ENCODE results near the gene LRIG1.

LRIG1 gene

DNA sequence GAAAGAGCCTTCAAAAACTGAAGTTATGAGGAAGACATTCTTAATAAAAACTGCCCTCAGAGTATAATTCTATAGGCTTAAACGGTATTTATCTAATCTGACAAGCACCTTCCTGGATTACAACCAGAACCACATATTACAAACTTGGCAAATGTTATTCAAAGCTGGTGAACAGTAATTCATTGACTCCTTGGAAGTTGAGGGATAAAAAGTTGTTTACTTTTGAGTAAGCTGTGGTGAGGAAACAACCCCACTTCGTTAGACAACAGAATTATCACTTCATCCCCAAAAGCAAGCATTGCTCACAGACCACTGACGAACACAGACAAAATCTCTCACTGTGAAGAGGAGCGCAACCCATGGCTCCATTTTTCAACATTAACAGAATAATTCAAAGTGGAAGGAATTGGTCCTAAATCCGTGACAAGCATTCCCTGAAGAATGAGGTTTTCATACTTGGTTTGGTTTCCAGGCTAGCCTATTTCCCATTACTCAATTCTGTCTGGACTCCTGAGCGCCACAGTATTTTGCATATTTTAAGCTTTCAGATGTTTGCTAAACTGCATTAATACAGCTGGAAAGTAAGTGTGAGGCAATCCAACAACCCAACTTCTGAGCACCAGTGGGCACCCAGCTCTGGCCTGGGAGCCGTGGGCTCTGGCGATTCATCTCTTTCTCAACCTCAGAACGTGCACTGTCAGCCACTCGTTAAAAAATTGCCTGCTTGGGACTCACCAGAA lies 32.7 kb downstream of the LRIG1 start:
- no peak for DNase-seq

- no peak for DNase-seq
Observed at GRCh38 chr3:66466606-66467270, 34.1 kb downstream of the LRIG1 start.

DNA sequence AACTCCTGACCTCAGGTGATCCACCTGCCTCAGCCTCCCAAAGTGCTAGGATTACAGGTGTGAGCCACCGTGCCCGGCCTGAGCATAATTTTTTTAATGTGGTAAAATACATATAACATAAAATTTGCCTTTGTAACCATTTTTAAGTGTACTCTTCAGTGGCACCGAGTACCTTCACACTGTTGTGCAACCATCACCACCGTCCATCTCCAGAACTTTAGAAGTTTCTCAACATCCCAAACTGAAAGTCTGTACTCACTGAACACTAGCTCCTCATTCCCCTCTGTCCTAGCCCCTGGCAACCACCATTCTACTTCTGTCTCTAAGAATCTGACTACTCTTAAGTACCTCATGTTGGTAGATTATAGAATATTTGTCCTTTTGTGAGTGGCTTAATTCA lies 35.2 kb downstream of the LRIG1 start:
- DNase-seq, result no peak

DNA sequence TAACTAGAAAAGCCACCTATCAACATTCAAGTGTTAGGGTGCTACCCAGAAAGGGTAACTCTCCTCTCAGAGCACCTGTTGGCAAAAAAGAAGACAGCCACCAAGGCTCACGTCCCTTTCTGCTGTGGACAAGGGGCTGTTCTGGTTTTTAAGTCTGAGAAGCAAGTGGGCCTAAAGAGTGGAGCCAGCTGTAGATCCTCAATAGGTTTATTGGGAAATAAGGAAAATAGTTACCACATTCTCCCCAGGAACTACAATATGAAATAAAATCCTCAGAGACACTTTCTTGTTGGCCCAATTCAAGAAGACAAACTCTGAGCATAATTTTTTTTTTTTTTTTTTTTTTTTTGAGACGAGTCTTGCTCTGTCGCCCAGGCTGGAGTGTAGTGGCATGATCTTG lies 35.8 kb downstream of the LRIG1 start:
- DNase-seq, result no peak

DNA sequence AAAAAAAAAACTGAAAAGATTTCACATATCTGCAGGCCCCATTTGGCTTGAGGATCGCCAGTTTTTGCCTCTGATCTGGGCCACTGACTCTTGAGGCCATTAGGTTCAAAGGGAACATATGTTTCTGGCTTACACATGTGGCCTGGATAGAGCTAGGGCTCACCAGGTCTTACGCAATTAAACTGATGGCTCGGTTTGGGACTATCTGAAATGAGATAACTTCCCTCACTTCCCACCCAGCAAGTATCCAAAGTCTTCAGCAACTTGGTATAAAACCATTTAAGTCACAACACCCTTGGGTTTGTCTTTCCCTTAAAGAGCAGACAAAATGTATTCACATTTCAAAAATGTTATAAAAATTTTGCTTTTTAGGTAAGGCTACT lies 36.3 kb downstream of the LRIG1 start:
- DNase-seq, result no peak

- no peak for DNase-seq
Observed at GRCh38 chr3:66463730-66464511, 36.9 kb downstream of the LRIG1 start.

GRCh38 chr3:66463054-66463631 lies 37.7 kb downstream of the LRIG1 start:
- no peak for DNase-seq

- DNase-seq, result no peak
Observed at GRCh38 chr3:66457252-66457651, 43.6 kb downstream of the LRIG1 start.

DNA sequence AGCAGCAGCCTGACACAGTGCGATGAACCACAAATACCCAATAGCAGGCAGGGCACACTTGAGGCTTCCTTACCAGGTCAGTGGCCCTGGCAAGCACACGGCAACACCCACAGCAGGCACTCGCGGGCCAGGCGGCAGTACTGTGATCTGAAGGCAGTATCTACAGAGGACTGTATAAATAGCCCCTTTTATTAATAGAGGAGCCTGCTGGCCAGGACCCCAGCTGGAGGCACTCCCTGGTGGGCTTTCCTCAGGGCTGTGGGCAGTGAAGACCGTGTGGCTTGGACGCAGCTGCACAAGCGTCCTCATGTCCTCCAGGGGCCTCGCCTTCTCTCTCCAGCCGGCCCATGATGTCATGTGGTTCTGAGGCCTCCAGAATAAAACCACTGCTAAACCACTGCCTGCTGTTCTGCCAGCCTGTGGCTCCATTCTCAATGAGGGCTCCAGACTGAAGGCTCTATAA lies 44.1 kb downstream of the LRIG1 start:
- no peak for DNase-seq

- DNase-seq, result no peak
Observed at GRCh38 chr3:66454464-66454859, 46.4 kb downstream of the LRIG1 start.

DNA sequence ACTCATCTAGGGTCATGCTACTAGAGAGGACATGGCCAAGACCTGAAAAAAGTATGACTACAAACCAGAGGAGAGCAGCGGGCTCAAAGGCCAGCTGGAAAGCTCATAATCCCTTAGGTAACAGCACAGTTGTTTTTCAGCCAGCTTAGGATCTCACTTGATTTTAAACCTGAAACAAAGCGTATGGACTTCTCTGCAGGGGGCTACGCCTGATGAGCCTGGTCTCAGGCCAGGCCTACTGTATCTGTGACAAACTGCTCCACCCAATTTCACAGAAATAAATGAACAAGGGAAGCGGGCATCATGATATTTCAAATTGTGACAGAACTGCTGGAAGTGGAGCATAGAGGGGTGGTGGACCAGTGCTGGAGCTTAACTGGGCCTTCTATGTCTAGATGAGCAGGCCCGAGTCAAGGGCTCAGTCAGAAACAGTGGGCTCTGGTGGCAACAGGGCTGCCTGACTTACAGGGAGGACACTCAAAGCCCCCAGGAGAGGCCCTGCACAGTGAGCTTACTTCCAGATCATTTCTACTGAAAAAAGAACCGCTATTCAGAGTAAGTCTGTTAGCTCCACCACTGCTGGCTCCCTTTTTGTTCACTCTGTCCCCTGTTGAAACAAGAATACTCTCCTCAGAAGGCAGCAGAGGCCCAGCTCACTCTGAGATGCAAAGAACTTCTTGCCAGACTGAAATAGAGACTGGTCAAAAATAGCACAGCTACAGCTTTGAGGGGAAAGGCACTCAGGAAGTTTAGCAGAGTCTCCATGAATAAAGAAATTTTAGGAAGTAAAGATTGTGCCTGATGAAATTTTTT lies 47.0 kb downstream of the LRIG1 start:
- no peak for DNase-seq

GRCh38 chr3:66452303-66453011 lies 48.4 kb downstream of the LRIG1 start:
- DNase-seq, result no peak

GRCh38 chr3:66451766-66452165 lies 49.1 kb downstream of the LRIG1 start:
- no peak for DNase-seq

GRCh38 chr3:66450390-66451022 lies 50.3 kb downstream of the LRIG1 start:
- no peak for DNase-seq

DNA sequence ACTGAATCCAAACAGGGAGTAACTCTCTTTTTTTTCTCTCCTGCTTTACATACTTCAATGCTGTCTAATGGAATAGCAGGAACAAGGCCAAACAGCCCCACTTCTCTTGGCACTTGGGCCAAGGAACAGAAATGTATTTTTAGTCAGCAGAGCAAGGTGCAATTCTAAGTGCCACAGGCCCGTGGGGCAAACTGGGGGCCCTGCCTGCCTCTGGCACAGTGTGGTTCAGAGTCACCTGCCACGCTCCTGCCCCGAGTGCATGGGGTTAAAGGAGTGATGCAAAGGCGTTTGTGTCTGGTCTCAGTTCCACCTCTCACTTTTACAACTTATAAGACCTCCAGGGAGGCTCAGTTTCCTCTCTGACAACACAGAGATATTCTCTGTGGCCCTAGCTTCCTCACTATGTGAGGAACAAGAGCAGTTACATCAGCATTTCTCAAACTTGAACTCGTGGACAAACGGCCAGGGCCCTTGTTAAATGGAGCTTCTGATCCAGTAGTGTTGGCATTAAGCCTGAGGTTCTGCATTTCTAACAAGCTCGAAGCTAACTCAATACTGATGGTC lies 51.3 kb downstream of the LRIG1 start:
- DNase-seq, result no peak

GRCh38 chr3:66444146-66444644 lies 56.6 kb downstream of the LRIG1 start:
- no peak for DNase-seq

DNA sequence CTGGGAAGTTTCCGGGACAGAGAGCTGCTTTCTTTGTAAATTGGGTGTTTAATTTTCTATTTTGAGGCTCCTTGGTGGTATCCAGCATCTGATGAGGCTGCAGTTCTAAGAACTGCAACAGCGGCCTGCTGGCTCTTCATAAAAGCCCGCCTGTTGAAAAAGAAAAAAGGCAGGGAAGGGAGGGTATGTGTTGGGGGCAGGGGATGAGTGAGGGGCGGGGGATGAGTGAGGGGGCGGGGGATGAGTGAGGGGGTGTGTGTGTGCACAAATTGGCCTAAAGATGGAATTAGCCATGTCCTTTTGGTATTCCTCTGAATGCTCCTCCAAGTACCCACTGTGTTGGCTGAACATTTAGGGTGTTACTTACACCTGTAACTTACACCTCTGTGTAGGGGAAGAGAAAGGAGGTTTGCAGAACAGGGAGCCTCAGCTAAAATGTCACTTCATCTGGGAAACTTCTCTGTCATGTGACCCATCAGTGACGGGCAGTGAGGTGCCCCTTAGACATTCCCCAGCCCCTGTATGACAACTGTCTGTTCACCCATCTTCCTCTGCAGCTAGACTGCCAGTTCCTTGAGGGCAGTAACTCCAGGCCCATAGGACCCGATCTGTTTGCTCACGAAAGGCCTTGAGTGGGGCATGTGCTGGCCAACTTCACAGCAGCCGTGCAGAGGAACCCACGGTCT lies 57.6 kb downstream of the LRIG1 start:
- DNase-seq, result no peak

DNA sequence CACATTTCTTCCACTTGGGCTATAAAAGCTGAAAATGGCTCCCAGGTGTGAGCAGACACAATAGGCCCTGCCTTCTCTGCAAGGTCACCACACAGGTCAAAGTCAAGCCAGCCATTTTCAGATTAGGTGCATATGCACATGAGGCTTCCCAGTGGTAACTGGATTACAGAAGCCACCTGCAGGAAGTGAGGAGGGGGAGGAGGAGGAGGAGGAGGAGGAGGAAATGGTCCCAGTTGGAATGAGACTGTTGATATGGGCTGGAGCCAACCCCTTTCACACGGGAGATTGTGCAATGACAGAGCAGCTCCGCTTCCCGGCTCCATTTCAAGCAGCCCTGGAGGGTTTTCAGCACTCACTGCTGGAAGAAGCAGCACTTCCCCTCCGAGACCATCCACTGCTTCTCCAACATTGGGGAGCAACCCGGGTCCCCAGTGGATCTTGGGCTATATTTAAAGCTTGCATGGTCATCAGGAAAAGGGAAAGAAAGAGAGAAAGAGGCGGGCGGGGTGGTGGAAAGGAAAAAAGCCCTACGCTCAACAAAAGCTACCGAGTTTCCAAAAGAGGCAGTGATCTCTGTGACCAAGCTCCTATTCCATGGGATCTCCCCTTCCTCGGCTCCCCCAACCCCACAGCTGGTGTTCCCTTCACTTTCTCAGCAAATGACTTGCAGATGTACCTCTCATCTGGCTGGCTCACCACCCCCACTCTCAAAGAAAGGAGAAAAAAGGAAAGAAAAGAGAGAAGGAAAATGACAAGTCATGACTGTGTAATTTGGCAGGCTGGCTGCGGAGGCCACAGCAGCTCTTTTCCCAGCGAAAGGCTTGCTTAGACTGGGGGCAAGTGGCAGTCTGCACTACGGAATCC lies 58.3 kb downstream of the LRIG1 start:
- DNase-seq, result no peak

GRCh38 chr3:66441692-66442091 lies 59.1 kb downstream of the LRIG1 start:
- no peak for DNase-seq
